ENCODE data around the gene CCDC91.
"Not testable (repeated sequence)": the region's sequence is repeated elsewhere in the genome, so short reads cannot be mapped to it uniquely, and the experiment has no call there.

The CCDC91 gene

DNA sequence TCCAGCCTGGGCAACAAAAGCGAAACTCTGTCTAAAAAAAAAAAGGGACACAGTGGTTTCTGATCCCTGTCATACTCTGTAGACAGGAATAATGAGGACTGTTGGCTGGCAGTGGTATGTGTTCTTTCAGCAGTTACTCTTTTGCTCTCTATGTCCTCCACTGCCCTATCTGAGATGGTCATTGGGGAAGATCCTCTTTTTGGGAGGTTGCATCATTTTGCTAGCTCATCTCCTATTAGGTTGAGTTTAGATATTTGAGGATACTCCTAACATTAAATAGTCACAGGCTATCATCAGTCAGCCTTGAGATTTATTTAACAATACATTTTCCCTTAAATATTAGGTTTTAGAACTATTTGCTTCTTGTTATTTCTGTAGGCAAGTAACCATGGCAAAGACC, 5.9 kb upstream of the CCDC91 start:
- DNase-seq: no peak

DNA sequence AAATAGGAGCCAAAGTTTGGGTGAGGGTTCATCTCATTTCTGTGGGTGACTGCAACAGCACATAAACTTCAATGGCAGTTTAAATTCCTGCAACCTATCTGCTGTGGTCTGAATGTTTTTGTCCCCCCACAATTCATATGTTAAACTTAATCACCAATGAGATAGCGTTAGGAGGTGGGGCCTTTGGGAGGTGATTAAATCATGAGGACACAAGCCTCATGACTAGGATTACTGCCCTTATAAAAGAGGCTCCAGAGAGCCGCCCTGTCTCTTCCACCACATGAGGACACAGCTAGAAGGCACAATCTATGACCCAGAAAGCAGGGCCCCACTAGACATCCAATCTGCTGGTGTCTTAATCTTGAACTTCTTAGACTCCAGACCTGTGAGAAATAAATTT, 3.8 kb upstream of the CCDC91 start:
- DNase-seq: no peak

DNA sequence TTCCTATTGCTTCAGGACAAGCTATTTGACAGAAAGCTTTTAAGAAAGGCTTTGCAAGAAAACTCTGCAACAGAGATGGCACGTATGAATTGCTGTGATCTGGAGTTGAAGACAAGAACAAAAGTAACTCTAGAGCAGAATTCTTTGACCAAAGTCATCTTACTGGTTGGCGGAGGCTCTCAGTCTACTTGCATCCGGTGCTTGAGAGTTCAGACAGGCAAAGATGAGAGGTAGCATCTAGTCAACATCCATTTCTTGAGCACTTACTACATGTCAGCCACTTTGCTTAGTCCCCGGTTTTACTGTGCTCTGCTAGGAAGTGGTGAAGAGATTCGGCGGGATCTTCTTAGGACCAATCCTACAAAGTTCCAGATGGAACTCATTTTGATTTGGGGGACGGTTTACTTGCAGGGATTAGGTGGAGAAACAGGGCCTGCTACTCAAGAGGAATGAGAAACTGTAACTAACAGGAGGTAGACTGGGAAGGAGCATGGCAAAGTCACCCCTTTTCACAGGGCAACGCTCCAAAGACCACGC, 404 bp upstream of the CCDC91 start:
- peak in 1 of 2 donors; percentile 42 for DNase-seq

DNA sequence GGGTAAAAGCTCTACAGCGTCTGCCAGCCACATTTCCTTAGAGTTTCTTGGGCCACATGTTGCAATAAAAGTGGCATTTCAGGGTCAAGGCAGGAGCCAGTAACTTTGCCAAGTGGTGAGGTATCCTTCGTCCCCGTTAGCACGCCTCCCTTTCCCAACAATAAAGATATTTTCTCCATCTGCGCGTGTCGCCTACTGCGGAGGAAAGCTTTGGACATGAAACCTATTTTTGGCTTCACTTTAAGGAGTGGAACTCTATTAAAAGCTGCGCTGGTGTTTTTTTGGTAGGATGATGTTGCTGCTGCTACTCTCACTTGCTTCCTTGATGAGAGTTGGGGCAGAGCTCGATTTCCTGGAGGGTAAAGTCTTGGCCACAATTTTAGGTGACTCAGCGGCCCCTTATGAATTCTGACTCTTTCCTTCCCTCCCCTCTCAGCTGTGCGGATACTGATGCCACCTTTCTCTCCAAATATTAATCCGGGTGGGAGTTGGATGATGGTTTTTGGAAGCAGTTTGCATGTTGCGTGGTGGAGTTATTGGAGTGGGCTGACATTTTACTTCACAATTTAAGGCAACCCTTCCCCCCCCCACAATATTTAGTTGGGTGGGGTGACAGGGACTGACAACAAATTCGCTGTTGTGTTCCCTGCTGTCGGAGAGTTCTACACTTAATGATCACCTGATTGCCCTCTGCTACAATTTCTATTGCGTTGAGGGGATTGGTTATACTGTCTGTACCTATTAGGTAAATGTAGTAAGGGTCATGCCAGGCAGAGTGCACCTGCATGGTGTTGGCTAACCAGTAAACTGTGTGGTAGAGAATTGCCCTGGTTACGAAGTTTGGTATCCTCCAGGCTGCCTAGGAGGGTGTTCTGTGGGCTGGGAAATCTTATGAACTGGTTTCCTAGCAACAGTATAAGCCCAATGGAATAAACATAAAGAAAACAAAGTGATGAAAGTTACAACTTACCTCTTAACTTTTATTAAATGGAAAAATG, 1.1 kb downstream of the CCDC91 start:
- DNase-seq: peak; percentile 67 to 78

DNA sequence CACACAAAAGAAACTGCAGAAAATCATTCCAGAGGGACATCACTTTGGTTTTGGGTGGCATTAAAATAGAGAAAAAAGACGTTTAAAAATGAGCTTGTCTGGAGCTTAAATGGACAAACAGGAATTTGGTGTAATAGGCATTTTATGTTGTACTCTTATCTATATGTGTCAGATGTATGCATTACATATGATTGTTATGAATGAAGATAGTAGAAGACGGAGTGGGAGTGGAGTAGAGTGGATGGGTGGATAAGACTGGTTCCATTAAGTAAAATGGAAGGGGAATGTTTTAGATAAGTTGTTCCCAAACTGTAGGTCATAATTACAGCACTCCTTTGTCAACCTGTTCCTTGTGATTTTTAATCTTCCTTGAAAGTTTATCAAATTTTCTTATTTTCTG, 1.9 kb downstream of the CCDC91 start:
- DNase-seq: no peak

DNA sequence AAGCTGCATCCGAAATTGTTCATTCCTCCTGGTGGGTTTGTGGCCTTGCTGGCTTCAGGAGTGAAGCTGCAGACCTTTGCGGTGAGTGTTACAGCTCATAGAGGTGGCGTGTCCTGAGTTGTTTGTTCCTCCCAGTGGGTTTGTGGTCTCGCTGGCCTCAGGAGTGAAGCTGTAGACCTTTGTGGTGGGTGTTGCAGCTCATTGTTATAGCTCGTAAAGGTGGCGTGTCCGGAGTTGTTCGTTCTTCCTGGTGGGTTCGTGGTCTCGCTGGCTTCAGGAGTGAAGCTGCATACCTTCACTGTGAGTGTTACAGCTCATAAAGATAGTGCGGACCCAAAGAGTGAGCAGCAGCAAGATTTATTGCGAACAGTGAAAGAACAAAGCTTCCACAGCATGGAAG, 4.4 kb downstream of the CCDC91 start:
- not testable (repeated sequence) for DNase-seq

DNA sequence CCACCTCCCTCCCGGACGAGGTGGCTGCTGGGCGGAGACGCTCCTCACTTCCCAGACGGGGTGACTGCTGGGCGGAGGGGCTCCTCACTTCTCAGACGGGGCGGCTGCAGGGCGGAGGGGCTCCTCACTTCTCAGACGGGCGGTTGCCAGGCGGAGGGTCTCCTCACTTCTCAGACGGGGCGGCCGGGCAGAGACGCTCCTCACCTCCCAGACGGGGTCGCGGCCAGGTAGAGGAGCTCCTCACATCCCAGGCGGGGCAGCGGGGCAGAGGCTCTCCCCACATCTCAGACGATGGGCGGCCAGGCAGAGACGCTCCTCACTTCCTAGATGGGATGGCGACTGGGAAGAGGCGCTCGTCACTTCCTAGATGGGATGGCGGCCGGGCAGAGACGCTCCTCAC, 10.9 kb downstream of the CCDC91 start:
- DNase-seq: not testable (repeated sequence)

DNA sequence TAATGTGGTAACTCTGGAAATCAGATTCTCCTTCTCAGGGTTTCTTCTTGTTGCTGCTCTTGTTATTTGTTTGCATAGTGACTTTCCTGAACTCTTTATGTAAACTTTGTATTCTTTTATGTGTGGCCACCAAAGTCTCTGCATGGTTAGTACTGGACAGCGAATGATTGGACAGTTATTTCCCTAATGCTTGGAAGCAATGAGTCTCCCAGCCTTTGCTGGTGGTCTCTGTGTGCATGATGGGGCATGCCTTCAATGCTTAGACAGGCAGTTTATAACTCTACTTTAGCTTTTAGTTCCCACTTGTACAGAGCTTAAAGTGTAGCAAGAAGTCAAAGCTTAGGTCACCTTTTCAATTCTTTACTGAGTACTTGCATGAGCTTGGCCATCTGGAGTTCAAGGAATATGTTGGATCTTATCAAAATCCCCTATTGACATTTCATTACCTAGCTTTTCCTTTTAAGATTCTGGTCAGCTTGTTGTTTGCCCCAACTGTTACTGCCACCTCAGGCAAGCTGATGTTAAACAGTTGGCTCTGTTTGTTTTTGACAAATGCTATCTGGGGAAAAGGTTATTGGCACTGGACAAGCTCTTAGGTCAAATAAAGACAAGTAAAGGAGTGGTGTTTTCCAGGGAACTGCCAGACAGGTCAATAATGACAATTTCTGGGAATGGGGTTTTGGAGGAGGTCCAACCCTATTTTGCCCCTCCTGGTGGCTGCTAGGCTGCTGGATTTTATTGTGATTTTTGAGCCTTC, 12.3 kb downstream of the CCDC91 start:
- no peak for DNase-seq

DNA sequence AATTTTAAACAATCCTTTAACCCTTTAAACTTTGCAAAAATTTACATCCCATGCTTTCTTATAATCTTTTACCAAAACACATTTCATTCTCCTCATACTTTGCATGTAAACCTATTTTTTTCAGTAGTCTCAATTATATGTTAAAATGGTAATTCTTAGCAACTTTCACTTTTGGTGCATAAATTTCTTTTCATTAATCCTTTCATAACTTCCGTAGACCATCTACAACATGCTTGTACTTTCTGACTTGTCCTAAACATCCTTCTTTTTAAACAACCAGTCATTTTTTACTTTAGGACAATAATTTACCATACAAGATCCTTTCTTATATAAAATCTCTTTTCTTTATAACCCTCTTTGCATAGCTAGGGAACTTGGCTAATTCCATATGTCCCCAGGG, 19.5 kb downstream of the CCDC91 start:
- no peak for DNase-seq

DNA sequence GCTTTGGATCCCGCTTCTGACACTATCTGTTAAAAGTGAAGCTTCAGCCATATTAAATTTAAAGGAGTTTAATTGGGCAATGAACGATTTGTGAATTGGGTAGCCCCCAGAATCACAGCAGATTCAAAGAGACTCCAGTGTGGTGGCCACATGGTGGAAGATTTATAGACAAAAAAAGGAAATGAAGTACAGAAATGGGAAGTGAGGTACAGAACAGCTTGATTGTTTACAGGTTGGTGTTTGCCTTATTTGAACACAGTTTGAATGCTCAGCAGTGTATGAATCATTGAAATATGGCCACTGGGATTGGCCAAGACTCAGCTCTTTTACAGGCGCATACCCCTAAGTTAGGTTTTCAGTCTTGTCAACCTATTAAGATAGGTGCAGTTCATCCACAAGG, 21.9 kb downstream of the CCDC91 start:
- DNase-seq: no peak

DNA sequence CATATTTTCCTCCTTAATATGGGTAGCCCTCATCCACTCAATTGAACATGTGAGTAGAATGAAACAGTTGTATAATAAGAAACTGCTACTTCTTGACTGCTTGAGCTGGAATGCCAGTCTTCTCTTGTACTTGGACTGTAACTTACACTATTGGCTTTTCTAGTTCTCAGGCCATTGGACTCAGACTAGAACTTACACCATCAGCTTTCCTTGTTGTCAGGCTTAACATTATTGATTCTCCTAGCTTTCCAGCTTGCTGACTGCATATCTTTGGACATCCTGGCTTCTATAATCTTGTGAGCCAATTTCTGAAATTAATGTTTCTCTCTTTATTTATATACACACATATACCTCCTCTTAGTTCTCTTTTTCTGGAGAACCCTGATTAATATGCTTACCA, 24.8 kb downstream of the CCDC91 start:
- DNase-seq: no peak

DNA sequence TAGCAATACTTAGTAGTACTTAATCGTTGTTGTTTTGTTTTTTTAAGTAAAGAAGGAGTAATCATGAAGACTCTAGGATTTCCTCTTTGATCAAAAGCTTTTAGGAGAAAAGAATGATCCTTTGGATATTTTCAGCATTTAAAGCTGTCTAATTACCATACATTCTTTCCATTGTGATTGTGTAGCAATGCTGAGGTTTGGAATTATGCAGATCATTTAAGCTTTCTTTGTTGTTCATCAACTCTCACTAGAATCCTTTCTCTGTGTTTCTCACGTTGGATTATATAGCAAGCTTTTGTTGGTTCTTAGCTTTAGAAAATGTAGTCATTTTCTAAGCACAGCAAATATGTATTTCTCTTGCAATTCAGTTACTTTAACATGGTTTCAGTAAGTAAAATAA, 25.8 kb downstream of the CCDC91 start:
- no peak for DNase-seq

DNA sequence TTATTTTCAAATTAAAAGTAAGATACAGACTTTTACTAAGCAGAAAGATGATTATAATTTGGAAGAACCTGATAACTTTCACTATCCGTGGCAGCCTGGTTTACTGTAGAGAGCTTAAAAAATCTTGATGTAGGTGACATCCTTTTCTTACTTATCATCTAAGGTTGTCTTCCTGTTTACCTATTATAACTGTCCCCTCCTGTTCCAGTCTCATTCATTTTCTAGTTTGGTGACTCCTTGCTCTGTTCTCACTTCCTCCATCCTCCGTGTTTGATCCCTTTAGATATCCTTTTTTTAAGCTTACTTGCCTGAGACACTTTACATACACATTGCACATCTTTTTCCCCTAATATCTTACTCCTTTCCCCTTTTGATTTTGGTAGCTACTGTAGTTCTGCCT, 27.5 kb downstream of the CCDC91 start:
- no peak for DNase-seq

DNA sequence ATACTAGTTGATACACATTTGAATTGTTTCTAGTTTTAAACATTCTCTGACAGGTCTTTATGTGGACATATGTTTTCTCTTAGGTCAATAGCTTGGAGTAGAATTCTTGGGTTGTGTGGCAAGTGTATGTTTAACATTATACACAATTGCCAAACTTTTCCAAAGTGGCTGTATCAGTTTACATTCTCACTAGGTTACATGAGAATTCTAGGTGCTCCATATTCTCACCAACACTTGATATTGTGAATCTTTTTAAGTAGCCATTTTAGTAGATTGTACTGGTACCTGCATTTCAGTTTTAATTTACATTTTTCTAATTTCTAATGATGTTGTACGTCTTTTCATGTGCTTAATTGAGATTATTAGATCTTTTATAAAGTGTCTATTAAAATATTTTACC, 28.6 kb downstream of the CCDC91 start:
- DNase-seq: no peak

DNA sequence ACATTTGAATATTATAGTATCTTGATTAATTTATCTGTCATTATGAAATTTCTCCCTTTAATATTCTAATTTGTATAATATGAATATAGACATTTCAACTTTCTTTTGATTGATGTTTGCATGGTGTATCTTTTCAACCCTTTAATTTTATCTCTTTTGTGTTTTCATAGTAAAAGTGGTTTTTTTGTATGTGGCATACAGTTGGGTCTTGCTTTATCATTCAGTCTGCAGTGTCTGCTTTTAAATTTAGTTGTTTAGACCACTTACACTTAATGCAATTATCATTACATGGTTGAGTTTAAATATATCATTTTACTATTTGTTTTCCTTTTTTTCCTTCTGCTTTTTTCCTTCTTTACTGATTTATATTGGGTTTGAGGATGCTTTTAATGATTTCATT, 29.6 kb downstream of the CCDC91 start:
- DNase-seq: no peak

DNA sequence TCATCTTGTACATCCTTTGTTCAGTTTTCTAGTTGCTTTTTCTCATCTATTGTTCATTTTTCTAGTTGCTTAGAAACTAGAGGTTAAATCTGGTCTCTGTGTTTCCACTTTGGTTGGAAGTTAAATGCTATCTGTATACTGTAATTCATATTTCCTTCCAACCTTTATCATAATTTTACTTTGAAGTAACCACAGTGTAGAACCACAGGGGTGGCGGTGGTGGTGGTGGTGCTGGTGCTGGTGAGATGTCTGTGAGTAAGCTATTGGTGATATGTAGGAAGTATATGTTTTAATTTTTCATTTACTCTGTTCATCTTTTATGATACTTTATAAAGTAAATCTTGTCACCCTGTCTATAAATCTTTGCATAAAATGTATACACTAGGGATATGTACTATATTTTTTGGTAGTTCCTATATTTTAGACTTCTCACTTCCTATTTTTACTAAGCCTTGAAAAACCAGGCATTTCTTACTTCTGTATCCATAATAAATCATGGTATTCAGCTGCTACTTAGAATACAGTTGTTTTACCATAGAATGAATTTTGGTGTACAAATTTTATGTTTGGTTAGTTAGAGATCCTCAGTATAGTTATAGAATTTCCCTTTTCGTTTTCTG, 31.9 kb downstream of the CCDC91 start:
- DNase-seq: peak; percentile 43 to 66

DNA sequence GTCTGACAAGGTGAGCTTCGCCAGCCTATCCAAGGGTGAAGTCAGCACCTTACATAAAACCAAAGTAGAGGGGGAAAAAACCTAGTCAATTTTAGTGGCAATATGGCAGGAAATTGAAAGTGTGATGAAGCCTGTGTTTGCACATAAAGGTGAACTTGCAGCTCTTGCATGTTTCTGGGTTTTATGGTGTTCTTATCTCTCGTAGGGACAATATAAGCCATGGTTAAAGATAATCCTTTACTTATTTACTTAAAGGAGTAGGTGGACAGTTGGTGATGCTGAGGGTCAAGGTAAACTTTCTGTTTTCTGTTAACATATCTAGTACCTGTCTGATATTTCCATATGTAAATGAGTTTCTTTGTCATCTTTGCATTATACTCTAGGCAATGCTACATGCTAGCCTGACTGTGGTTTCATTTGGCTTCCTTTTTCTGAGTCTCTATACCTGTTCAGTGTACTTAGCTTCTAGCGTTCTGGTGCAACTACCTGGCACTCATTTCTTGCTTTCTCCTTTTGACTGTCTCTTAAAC, 32.8 kb downstream of the CCDC91 start:
- DNase-seq: peak in 1 of 2 donors; percentile 29

DNA sequence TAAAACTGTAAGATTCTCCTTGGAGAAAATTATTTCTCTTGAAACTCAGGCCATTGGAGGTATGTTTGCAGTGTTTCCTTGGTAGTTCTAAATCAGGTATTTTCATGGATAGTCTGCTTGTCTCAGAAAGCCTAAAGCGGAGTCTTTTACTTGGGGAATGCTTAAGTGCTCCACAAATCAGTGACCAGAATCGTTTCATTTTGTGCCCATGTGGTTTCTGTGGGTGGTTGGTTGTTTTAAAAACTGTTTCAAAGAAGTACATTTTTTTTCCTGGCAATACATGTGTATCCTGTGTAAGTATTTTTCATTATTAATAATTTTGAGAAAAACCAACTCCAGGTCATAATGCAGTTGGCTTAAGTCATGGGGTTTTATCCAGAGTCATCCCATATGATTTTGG, 33.6 kb downstream of the CCDC91 start:
- no peak for DNase-seq

DNA sequence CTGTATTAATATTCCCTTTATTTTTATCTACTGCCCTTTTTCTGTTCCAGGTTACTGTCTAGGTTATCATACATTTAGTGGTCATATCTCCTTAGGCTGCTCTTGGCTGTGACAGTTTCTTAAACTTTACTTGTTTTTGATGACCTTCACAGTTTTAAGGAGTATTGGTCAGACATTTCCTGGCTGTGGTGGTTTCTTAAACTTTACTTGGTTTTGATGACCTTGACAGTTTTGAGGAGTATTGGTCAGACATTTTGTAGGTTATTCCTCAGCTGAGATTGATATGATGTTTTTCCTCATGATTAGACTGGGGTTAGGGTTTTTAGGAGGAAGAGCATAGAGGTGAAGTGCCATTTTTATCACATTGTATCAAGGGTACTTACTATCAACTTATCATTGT, 36.4 kb downstream of the CCDC91 start:
- no peak for DNase-seq

DNA sequence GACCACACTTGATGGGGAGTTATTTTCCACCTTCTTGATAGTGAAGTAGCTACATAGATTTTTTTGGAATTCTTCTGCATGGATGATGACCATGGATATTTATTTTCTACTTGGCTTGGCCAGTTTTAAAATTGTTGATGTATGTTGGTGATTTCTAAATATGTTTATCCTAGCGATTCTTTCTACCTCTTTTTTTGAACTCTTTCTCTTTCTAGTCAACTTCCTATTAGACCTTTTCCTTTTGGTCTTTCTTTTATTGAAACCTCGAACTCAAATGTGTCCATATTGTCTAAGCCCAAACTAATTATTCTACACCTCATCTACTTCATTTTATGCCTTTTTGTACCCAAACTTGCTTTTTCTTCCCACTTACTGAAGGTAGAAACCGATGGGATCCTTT, 37.0 kb downstream of the CCDC91 start:
- DNase-seq: no peak

DNA sequence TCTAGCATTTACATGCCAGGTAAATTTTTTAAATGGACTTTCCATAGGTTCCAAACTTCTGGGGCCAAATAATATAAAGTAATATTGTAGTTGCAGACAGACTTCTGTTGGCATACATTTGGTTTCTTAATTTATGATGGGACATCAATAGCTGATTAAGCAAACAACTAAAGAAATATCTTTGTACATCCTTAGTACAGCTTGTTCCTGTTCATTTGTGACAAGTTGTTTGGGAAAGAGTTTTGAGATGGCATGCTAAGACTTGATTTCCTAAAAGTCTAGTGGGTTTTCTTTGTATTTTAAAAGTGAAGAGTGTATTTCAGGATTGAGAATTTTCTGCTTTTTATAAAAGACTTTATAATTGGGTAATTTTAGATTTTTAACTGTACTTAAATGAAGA, 41.0 kb downstream of the CCDC91 start:
- no peak for DNase-seq

DNA sequence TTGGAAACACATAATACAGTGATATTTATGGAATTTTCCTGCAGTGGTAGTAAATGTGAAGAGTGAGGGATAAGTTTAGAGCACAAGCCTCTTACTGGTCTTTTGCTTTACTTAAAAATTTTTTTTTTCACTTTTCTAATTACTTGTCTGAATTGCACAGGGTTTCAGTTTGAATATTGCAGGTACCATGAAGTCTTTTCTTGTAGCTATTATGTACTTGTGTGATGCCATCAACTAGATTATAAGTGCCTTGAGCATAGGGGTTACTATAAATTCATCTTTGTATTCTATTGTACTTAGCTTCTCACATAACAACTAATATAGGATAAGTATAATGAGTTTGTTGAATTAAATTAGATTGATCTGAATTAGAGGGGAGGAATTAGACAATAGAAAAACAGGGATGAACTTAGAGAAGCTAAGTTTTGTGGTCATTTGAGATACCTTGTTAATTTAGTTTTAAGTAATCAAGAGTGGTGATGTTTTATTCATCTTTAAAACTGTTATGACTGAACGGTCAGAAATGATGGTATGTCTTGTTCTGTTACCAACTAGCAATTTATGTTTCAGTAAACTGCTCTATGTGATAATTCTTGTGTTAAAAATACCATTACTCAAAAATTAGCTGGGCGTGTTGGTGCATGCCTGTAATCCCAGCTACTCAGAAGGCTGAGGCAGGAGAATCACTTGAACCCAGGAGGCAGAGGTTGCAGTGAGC, 42.1 kb downstream of the CCDC91 start:
- no peak for DNase-seq
